A549 (cell line): ENCODE measurements around the gene C2CD2. TPM values are rescaled to one million over a fixed set of nuclear protein-coding genes. Genes with fewer than 3 reads are reported as not detected.

Experiments
- ATAC-seq, 2 experiments: fragments of 200-7000 bp in 1 of 2; fragments of >200 bp in 1 of 2; cut with Nextera tagmentation in 1 of 2; cut with Tn5 transposase in 1 of 2; 3 replicates each; pipeline versions ENCODE4 v1.8.0 to v1.9.1; 2018 to 2020; ENCODE audit warnings: mild to moderate bottlenecking in 1 of 2, moderate library complexity in 1 of 2
- CTCF ChIA-PET: fragments of 300-600 bp; sonication (Branson Sonifier 250); formaldehyde crosslinking; extraction: SDS; loops from one replicate; lab custom pipeline; 2021; ENCODE audit warnings: antibody characterized with exemption, inconsistent platforms; lab: Yijun Ruan, JAX
- POLR2A ChIA-PET: fragments of 350-600 bp; formaldehyde crosslinking; extraction: SDS; loops from one replicate; lab custom pipeline; 2021; ENCODE audit warnings: antibody characterized with exemption, inconsistent platforms; lab: Yijun Ruan, JAX
- DNase-seq, 2 experiments: peaks; one replicate each; pipeline versions ENCODE4 v3.0.0 to v3.0.0-alpha.2; 2011 to 2016; ENCODE audit warnings: low read depth in 1 of 2, low spot score in 1 of 2
- FAIRE-seq: peaks from 2 replicates; lab custom pipeline; 2011; peaks lifted over from hg19 to GRCh38; lab: Jason Lieb, UNC
- H3K27ac ChIP-seq, 2 experiments: fragments of >200 bp; sonication (Bioruptor Twin); formaldehyde crosslinking; 3 replicates each; pipeline ENCODE4 v1.5.1; 2016 to 2017
- H3K4me1 ChIP-seq: fragments of >200 bp; sonication (Bioruptor Twin); formaldehyde crosslinking; 3 replicates; pipeline ENCODE4 v1.6.1; 2016
- H3K4me2 ChIP-seq: fragments of >200 bp; sonication (Bioruptor Twin); formaldehyde crosslinking; 3 replicates; pipeline ENCODE4 v1.6.1; 2016
- H3K4me3 ChIP-seq: fragments of >200 bp; sonication (Bioruptor Twin); formaldehyde crosslinking; 3 replicates; pipeline ENCODE4 v1.5.1; 2016
- H3K9me3 ChIP-seq: fragments of >200 bp; sonication (Bioruptor Twin); formaldehyde crosslinking; 3 replicates; pipeline ENCODE4 v1.6.1; 2016
- CBX2 ChIP-seq: fragments of 200-600 bp; sonication (generic); IDR thresholded peaks from 2 replicates; pipeline ENCODE4 v1.6.1; 2016; ENCODE audit warnings: low read depth, mild to moderate bottlenecking, borderline replicate concordance
- CBX8 ChIP-seq: fragments of 200-600 bp; sonication (generic); IDR thresholded peaks from 2 replicates; pipeline ENCODE4 v1.6.1; 2016
- CHD2 ChIP-seq: fragments of 150-350 bp; IDR thresholded peaks from 2 replicates; pipeline ENCODE4 v1.6.1; 2014; ENCODE audit warnings: low read length; ENCODE audit not compliant: partially characterized antibody
- CHD4 ChIP-seq: fragments of 200-600 bp; sonication (generic); IDR thresholded peaks from 2 replicates; pipeline ENCODE4 v1.6.1; 2016; ENCODE audit warnings: antibody characterized with exemption, mild to moderate bottlenecking, borderline replicate concordance
- EP300 ChIP-seq, 2 experiments: fragments of >200 bp; sonication (Bioruptor Twin); formaldehyde crosslinking; IDR thresholded peaks; 2 replicates in 1 of 2; 3 replicates in 1 of 2; pipeline ENCODE4 v1.6.1; 2016 to 2017
- ESRRA ChIP-seq: fragments of 150-350 bp; IDR thresholded peaks from 2 replicates; pipeline ENCODE4 v1.6.1; 2014; ENCODE audit warnings: mild to moderate bottlenecking, low read length, borderline replicate concordance
- FOXS1 ChIP-seq: fragments of 250-450 bp; sonication (Bioruptor Pico); IDR thresholded peaks from 2 replicates; pipeline ENCODE4 v1.5.0; 2020; ENCODE audit warnings: mild to moderate bottlenecking, moderate library complexity
- HOXA7 ChIP-seq: fragments of 250-450 bp; sonication (Bioruptor Pico); IDR thresholded peaks from 2 replicates; pipeline ENCODE4 v1.5.0; 2020; ENCODE audit warnings: mild to moderate bottlenecking, moderate library complexity
- HOXB13 ChIP-seq: fragments of 250-450 bp; sonication (Bioruptor Pico); IDR thresholded peaks from 2 replicates; pipeline ENCODE4 v1.5.0; 2020; ENCODE audit warnings: low read depth, mild to moderate bottlenecking, moderate library complexity
- JUN ChIP-seq, 2 experiments: fragments of >200 bp; sonication (Bioruptor Twin); formaldehyde crosslinking; IDR thresholded peaks; 2 replicates in 1 of 2; 3 replicates in 1 of 2; pipeline ENCODE4 v1.6.1; 2016 to 2017
- JUNB ChIP-seq: fragments of >200 bp; sonication (Bioruptor Twin); formaldehyde crosslinking; IDR thresholded peaks from 2 replicates; pipeline ENCODE4 v1.6.1; 2016
- NPAS2 ChIP-seq: fragments of 250-450 bp; sonication (Bioruptor Pico); IDR thresholded peaks from 2 replicates; pipeline ENCODE4 v1.8.0; 2022; ENCODE audit warnings: mild to moderate bottlenecking, moderate library complexity, borderline replicate concordance
- PHF8 ChIP-seq: fragments of 200-600 bp; sonication (generic); IDR thresholded peaks from 2 replicates; pipeline ENCODE4 v1.6.1; 2016; ENCODE audit warnings: low read depth, mild to moderate bottlenecking, antibody characterized with exemption, moderate library complexity, borderline replicate concordance
- POLR2A ChIP-seq: IDR thresholded peaks from 2 replicates; pipeline ENCODE4 v1.6.1; 2012; ENCODE audit warnings: mild to moderate bottlenecking, low read length
- POLR2AphosphoS2 ChIP-seq: conservative IDR thresholded peaks from 2 replicates; pipeline ENCODE4 v1.6.1; 2012; ENCODE audit warnings: low read length, improper control_type of control experiment, inconsistent platforms
- RARB ChIP-seq: fragments of 250-450 bp; sonication (Bioruptor Pico); IDR thresholded peaks from 2 replicates; pipeline ENCODE4 v1.8.0; 2021; ENCODE audit warnings: mild to moderate bottlenecking, moderate library complexity
- RNF2 ChIP-seq: fragments of 200-600 bp; sonication (generic); IDR thresholded peaks from 2 replicates; pipeline ENCODE4 v1.6.1; 2016; ENCODE audit warnings: low read depth, mild to moderate bottlenecking, antibody characterized with exemption, moderate library complexity, borderline replicate concordance
- SMC3 ChIP-seq: fragments of >200 bp; sonication (Bioruptor Twin); formaldehyde crosslinking; IDR thresholded peaks from 3 replicates; pipeline ENCODE4 v1.6.1; 2018; ENCODE audit warnings: inconsistent platforms
- SREBF2 ChIP-seq: fragments of 450-650 bp; IDR thresholded peaks from 2 replicates; pipeline ENCODE4 v1.6.1; 2014; ENCODE audit warnings: mild to moderate bottlenecking, moderate library complexity
- TFCP2L1 ChIP-seq: fragments of 250-450 bp; sonication (Bioruptor Pico); IDR thresholded peaks from 2 replicates; pipeline ENCODE4 v1.5.0; 2021; ENCODE audit warnings: mild to moderate bottlenecking
- TP53 ChIP-seq: fragments of 250-450 bp; sonication (Bioruptor Pico); IDR thresholded peaks from 2 replicates; pipeline ENCODE4 v1.5.0; 2021; ENCODE audit warnings: mild to moderate bottlenecking, moderate library complexity
- ZC3H11A ChIP-seq: fragments of 450-650 bp; IDR thresholded peaks from 2 replicates; pipeline ENCODE4 v1.6.1; 2014; ENCODE audit warnings: antibody characterized with exemption, mild to moderate bottlenecking
- ZFP36 ChIP-seq: fragments of 450-650 bp; IDR thresholded peaks from 2 replicates; pipeline ENCODE4 v1.6.1; 2014; ENCODE audit warnings: borderline replicate concordance; ENCODE audit not compliant: partially characterized antibody
- WGBS: methylation state at CpG from one replicate; pipeline ENCODE4 v1.1.6; 2017; ENCODE audit errors: missing lambda C conversion rate; 5-methylcytosine and 5-hydroxymethylcytosine counted together
- polyA plus RNA-seq, 4 experiments: library from polyadenylated mRNA; depleted of rRNA in 3 of 4; stranded (reverse); fragments of >200 nt; fragmentation: RNase III in 1 of 4; extraction: RNeasy Plus Mini Kit Qiagen cat#74134 plus additional on column Dnase treatment in 1 of 4; gene quantifications; 2 replicates in 3 of 4; 3 replicates in 1 of 4; pipeline ENCODE4 v1.2.3, GENCODE V29; 2011 to 2017
- TF ChIP-seq, protein P1 (sequence below): IDR thresholded peaks from 2 replicates; pipeline ENCODE4 v1.6.1; 2012
- TF ChIP-seq, protein P2 (sequence below): IDR thresholded peaks from 2 replicates; pipeline ENCODE4 v1.6.1; 2012
- TF ChIP-seq, protein P3 (sequence below): fragments of 150-350 bp; IDR thresholded peaks from 2 replicates; pipeline ENCODE4 v1.6.1; 2014; ENCODE audit warnings: low read depth, mild to moderate bottlenecking, low read length
- TF ChIP-seq, protein P4 (sequence below): IDR thresholded peaks from 2 replicates; pipeline ENCODE4 v1.6.1; 2012; ENCODE audit warnings: low read depth, borderline replicate concordance
- TF ChIP-seq, protein P5 (sequence below): fragments of >200 bp; sonication (Bioruptor Twin); formaldehyde crosslinking; IDR thresholded peaks from 2 replicates; pipeline ENCODE4 v1.6.1; 2016
- TF ChIP-seq, protein P6 (sequence below): fragments of 450-650 bp; IDR thresholded peaks from 2 replicates; pipeline ENCODE4 v1.6.1; 2014; ENCODE audit warnings: antibody characterized with exemption
- TF ChIP-seq, protein P7 (sequence below): fragments of 250-450 bp; sonication (Bioruptor Pico); IDR thresholded peaks from 2 replicates; pipeline ENCODE4 v1.5.0; 2021; ENCODE audit warnings: mild to moderate bottlenecking, moderate library complexity, borderline replicate concordance
- TF ChIP-seq, protein P8 (sequence below): fragments of 200-600 bp; sonication (generic); IDR thresholded peaks from 2 replicates; pipeline ENCODE4 v1.6.1; 2016; ENCODE audit warnings: antibody characterized with exemption, mild to moderate bottlenecking, moderate library complexity

Gene C2CD2
- polyA plus RNA-seq, 2 of the 4 experiments (the other 2 are of a cell fraction) = 7.0 to 13.5 TPM

DNA sequence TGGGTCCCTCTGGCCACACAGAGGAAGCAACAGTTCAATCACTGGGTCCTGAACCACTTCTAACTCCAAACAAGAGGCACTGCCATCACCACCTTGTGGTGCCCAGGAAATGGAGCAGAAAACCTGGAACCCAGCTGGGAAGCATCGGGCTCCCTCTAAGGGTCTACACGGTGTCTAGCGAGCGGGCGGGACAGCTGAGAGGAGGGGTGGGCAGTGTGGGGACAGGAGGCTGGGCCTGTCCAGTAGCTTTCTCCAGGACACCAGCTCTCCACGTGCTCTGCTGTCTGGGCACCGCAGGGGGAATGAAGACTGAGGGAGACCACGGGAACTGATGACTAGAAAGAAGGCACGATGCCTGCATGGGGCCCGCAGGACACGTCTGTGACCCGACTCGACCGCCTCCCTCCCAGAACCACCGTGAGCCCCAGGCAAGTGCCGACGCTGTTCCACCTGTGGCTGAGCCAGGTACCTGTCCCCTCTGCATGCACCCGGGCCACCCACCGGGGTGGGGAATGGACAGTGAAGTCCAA is 69.3 kb downstream of the C2CD2 start:
- FAIRE-seq (no peak), ATAC-seq (peak in 1 of 2 experiments; percentile 49; a peak in 4 of 6 replicates)
- POLR2A ChIA-PET = no interaction called here

DNA sequence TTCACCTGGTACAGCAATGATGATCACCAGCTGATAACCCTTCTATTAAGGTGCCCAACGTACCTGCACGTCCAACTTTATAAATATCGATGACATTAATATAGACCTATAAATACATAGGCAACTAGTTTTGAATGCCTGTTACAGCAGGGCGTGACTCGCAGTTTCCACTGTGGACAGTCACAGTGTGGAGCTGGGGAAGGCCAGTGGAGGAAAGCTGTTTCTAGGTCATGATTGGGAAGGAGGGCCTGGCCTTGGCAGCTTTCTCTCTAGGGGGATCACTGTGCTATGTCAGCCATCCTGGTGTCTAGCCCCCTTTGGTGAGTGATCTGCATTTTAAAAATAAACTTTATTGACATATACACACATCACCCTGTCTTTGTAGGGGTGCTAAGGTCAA is 70.2 kb downstream of the C2CD2 start:
- no peak overlapping the region for H3K27ac ChIP-seq
- H3K9me3 ChIP-seq = no peaks in the 10 kb centered on the region
- H3K4me3 ChIP-seq = no peak overlapping the region
- ATAC-seq = no peak
- ChIA-PET POLR2A (no interaction called here), CTCF (interaction anchor here (0.6 to 2.0 kb wide), 3 partner anchors 37 to 271 kb away, joined by 3 to 5 read pairs (median 3); no protein-coding TSS in a partner anchor)
- DNase-seq = no peak
- FAIRE-seq = no peak
- no peak overlapping the region for H3K4me2 ChIP-seq
- H3K4me1 ChIP-seq = no peaks in the 10 kb centered on the region
- WGBS = 93% methylated on average over 5 of the region's 5 CpGs
- TF ChIP-seq, protein P1, sequence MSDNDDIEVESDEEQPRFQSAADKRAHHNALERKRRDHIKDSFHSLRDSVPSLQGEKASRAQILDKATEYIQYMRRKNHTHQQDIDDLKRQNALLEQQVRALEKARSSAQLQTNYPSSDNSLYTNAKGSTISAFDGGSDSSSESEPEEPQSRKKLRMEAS = no peak
- TF ChIP-seq ZFP36 (no peak), HOXA7 (no peak), RARB (CRISPR knock-in tag) (no peak), NPAS2 (CRISPR knock-in tag) (no peak), PHF8 (no peak), FOXS1 (CRISPR knock-in tag) (no peak), CBX8 (no peak), ZC3H11A (no peak), SMC3 (no peak), CBX2 (no peak), TFCP2L1 (CRISPR knock-in tag) (no peak)
- TF ChIP-seq, protein P2, sequence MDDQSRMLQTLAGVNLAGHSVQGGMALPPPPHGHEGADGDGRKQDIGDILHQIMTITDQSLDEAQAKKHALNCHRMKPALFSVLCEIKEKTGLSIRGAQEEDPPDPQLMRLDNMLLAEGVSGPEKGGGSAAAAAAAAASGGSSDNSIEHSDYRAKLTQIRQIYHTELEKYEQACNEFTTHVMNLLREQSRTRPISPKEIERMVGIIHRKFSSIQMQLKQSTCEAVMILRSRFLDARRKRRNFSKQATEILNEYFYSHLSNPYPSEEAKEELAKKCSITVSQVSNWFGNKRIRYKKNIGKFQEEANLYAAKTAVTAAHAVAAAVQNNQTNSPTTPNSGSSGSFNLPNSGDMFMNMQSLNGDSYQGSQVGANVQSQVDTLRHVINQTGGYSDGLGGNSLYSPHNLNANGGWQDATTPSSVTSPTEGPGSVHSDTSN = no peak
- TF ChIP-seq, protein P3, sequence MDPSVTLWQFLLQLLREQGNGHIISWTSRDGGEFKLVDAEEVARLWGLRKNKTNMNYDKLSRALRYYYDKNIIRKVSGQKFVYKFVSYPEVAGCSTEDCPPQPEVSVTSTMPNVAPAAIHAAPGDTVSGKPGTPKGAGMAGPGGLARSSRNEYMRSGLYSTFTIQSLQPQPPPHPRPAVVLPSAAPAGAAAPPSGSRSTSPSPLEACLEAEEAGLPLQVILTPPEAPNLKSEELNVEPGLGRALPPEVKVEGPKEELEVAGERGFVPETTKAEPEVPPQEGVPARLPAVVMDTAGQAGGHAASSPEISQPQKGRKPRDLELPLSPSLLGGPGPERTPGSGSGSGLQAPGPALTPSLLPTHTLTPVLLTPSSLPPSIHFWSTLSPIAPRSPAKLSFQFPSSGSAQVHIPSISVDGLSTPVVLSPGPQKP = no peak
- TF ChIP-seq, protein P4, sequence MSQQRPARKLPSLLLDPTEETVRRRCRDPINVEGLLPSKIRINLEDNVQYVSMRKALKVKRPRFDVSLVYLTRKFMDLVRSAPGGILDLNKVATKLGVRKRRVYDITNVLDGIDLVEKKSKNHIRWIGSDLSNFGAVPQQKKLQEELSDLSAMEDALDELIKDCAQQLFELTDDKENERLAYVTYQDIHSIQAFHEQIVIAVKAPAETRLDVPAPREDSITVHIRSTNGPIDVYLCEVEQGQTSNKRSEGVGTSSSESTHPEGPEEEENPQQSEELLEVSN = no peak

More for the DNA sequence above, 69.3 kb downstream of the C2CD2 start:
- no peak overlapping the region for H3K4me2 ChIP-seq
- H3K4me1 ChIP-seq = no peaks in the 10 kb centered on the region
- H3K27ac ChIP-seq = no peak overlapping the region
- no peaks in the 10 kb centered on the region for H3K9me3 ChIP-seq
- CTCF ChIA-PET = interaction anchor here (2.0 kb wide), 1 partner anchor 272 kb away, joined by 5 read pairs; no protein-coding TSS in a partner anchor
- no peak for DNase-seq
- TF ChIP-seq JUN (IDR thresholded peaks at IDR 0.05) (no peak), EP300 (IDR thresholded peaks at IDR 0.05) (no peak), ZC3H11A (no peak), JUNB (no peak), HOXB13 (no peak), ESRRA (no peak), FOXS1 (CRISPR knock-in tag) (no peak), TP53 (CRISPR knock-in tag) (no peak), POLR2A (no peak), PHF8 (no peak), POLR2AphosphoS2 (no peak), CHD2 (no peak), RNF2 (no peak), CHD4 (no peak), SREBF2 (no peak)
- TF ChIP-seq, protein P5, sequence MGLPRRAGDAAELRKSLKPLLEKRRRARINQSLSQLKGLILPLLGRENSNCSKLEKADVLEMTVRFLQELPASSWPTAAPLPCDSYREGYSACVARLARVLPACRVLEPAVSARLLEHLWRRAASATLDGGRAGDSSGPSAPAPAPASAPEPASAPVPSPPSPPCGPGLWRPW = no peak
- TF ChIP-seq, protein P6, sequence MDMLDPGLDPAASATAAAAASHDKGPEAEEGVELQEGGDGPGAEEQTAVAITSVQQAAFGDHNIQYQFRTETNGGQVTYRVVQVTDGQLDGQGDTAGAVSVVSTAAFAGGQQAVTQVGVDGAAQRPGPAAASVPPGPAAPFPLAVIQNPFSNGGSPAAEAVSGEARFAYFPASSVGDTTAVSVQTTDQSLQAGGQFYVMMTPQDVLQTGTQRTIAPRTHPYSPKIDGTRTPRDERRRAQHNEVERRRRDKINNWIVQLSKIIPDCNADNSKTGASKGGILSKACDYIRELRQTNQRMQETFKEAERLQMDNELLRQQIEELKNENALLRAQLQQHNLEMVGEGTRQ = no peak
- TF ChIP-seq, protein P7, sequence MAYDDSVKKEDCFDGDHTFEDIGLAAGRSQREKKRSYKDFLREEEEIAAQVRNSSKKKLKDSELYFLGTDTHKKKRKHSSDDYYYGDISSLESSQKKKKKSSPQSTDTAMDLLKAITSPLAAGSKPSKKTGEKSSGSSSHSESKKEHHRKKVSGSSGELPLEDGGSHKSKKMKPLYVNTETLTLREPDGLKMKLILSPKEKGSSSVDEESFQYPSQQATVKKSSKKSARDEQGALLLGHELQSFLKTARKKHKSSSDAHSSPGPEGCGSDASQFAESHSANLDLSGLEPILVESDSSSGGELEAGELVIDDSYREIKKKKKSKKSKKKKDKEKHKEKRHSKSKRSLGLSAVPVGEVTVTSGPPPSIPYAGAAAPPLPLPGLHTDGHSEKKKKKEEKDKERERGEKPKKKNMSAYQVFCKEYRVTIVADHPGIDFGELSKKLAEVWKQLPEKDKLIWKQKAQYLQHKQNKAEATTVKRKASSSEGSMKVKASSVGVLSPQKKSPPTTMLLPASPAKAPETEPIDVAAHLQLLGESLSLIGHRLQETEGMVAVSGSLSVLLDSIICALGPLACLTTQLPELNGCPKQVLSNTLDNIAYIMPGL (CRISPR knock-in tag) = no peak
- TF ChIP-seq, protein P8, sequence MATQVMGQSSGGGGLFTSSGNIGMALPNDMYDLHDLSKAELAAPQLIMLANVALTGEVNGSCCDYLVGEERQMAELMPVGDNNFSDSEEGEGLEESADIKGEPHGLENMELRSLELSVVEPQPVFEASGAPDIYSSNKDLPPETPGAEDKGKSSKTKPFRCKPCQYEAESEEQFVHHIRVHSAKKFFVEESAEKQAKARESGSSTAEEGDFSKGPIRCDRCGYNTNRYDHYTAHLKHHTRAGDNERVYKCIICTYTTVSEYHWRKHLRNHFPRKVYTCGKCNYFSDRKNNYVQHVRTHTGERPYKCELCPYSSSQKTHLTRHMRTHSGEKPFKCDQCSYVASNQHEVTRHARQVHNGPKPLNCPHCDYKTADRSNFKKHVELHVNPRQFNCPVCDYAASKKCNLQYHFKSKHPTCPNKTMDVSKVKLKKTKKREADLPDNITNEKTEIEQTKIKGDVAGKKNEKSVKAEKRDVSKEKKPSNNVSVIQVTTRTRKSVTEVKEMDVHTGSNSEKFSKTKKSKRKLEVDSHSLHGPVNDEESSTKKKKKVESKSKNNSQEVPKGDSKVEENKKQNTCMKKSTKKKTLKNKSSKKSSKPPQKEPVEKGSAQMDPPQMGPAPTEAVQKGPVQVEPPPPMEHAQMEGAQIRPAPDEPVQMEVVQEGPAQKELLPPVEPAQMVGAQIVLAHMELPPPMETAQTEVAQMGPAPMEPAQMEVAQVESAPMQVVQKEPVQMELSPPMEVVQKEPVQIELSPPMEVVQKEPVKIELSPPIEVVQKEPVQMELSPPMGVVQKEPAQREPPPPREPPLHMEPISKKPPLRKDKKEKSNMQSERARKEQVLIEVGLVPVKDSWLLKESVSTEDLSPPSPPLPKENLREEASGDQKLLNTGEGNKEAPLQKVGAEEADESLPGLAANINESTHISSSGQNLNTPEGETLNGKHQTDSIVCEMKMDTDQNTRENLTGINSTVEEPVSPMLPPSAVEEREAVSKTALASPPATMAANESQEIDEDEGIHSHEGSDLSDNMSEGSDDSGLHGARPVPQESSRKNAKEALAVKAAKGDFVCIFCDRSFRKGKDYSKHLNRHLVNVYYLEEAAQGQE = no peak
- H3K4me3 ChIP-seq = no peak overlapping the region
- 97% methylated on average over 13 of the region's 19 CpGs for WGBS
